GM11168 (cell line): ENCODE results near the gene TFDP1.
"Not testable (repeated sequence)": the region's sequence is repeated elsewhere in the genome, so short reads cannot be mapped to it uniquely, and the experiment has no call there.

Source experiments
- in situ Hi-C: fragments of 300-500 bp; cut with MboI; formaldehyde crosslinking; loops from one replicate; pipeline ENCODE4 v1.12.0; 2022; ENCODE audit warnings: low sequenced_read_pairs; ENCODE audit not compliant: unreplicated experiment

TFDP1 gene

GRCh38 chr13:113594066-113594821, 9.7 kb downstream of the TFDP1 start:
- in situ Hi-C loops: not testable (repeated sequence)

- in situ Hi-C loops: no loop called here
These were observed 10.6 kb downstream of the TFDP1 start for GRCh38 chr13:113595131-113595530.

- in situ Hi-C loops: no loop called here
These were observed 12.0 kb downstream of the TFDP1 start for GRCh38 chr13:113596321-113597200.

DNA sequence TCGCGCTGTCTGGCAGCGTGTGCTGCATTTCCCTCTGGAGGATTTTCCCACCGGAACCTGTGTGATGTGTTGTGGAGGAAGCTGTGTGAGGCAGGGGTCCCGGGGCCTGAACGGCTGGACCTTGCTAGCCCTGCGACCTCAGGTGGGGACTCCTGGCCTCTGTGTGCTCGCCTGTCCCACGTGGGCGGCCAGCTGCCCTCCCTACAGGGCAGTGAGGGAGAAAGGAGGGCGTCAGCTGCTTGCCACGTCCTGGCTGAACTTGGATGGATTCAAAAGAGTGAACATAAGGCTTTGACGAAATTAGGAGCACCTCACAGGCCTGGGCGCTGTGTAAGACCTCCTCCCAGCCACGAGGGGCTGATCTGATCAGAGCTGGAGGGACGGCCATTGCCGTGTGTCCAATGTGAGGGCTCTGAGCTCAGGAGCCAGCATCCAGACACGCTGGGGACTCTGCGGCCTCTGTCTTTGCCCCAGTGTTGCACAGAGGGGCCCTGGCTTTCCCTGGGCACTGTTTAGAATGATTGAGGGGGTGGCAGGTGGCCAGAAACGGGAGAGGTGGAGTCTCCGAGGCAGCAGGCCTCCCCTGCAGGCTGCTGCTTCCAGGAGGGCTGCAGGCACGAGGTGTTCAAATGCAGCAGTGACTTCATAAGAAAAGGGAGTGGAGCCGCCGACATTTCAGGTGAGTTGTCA, 13.0 kb downstream of the TFDP1 start:
- in situ Hi-C loops: no loop called here

DNA sequence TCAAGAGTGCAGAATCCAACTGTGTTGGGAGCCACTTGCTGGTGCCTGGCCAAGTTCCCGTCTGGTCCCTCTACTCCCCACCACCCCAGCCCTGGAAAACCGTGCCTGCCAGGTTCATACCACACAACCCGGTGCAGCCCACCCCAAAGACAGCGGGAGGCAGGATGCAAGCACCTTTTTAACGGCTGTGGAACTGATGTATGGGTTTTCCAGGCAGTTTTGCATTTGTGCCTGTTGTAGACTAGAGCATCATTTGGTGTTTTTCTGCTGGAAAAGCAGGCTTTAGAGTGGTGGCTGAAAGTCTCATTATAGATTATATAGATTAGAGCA, 13.5 kb downstream of the TFDP1 start:
- in situ Hi-C loops: no loop called here

- in situ Hi-C loops: no loop called here
These were observed 13.9 kb downstream of the TFDP1 start for GRCh38 chr13:113598481-113598880.

GRCh38 chr13:113599391-113599790, 14.8 kb downstream of the TFDP1 start:
- in situ Hi-C loops: no loop called here

- in situ Hi-C loops: no loop called here
These were observed 16.9 kb downstream of the TFDP1 start for GRCh38 chr13:113601166-113602070.

DNA sequence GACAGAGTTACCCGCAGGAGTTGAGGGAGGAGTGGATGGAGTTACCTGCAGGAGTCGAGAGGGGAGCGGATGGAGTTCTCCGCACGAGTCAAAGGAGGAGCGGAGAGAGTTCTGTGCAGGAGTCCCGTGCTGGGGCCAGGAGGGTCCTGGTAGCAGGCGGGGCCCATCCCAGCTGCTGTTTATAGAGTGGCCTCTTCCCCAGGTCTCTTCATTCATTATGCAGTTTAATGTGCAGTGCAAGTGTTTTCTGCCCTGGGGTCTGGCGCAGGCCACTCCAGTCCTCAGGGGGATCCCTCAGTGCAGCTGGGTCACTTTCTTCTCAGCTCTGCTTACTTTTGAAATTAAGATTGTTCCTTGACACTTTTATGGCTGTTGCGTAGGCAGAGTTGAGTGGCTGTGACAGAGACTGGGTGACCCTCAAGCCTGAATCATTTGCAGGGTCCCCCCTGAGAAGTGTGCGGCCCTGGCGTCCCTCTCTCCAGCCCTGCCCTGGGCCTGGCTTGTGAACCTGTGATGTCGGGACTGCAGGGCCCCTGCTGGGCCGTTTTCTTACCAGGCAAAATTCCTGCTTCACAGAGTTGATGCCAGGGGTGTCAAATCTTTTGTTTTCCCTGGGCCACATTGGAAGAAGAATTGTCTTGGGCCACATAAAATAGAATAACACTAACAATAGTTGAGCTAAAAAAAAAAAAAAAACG, 17.9 kb downstream of the TFDP1 start:
- in situ Hi-C loops: no loop called here

DNA sequence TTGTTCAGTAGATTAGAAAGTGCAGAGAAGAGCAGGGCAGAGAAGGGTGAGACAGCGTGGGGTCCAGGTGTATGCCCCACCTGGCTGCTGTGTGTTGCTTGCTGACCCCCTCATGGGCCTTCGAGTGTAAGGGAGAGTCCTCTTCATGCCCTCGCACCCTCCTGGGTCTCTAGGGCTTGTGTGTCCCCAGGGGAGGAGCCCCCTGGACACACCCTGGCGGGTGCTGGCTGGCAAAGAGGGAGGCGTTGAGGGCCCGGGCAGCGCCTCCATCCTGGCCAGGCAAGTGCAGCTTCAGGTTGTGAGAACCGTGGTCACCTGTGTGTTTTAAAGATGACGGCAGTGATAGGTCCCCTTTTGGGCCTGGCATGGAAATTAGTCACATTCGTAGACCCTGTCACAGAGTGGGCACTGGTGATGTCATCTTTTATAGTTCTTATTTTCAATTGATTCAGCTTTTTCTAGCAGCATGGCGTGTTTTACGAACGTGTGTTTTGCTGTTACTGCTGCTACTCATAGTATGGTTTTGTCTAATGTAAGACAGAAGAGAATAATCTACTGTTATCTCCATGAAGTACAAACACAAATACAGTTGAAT, 18.7 kb downstream of the TFDP1 start:
- in situ Hi-C loops: no loop called here

DNA sequence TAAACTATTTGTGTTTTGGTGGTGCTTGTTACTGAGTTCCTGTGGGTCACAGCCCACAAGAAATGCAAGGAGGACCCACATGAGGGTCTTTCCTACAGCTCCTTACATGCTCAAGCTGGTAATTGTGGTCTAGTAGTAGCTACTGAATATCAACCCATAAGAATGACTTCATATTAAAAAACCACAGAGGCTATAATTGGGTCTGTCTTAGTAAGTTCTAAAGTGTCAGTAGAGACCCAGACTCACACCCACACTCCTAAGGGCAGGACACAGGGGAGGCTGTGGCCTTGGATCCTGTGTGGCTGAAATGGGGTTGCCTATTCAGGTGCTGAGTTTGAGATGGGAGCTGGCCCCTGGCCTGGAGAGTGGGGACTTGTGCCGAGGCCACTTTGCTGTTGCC, 19.6 kb downstream of the TFDP1 start:
- in situ Hi-C loops: no loop called here

DNA sequence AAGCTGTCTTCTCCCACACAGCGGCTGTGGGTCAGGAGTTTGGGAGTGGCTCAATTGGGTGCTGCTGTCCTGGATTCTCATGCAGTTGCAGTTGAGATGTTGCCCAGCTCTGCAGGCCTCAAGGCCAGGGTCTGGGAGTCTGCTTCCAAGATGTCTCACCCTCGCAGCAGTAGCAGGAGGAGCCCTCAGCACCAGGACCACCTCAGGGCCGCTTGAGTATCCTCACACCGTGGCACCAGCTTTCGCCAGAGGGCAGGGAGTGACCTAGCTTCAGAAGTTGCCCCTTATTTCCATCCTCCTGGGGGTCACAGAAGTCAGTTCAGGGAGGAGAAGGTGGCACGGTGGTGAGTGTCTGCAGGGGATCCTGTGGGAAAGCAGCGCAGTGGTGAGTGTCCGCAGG, 20.9 kb downstream of the TFDP1 start:
- in situ Hi-C loops: no loop called here

- in situ Hi-C loops: no loop called here
These were observed 21.4 kb downstream of the TFDP1 start for GRCh38 chr13:113605866-113606438.

- in situ Hi-C loops: no loop called here
These were observed 22.7 kb downstream of the TFDP1 start for GRCh38 chr13:113607056-113607888.

DNA sequence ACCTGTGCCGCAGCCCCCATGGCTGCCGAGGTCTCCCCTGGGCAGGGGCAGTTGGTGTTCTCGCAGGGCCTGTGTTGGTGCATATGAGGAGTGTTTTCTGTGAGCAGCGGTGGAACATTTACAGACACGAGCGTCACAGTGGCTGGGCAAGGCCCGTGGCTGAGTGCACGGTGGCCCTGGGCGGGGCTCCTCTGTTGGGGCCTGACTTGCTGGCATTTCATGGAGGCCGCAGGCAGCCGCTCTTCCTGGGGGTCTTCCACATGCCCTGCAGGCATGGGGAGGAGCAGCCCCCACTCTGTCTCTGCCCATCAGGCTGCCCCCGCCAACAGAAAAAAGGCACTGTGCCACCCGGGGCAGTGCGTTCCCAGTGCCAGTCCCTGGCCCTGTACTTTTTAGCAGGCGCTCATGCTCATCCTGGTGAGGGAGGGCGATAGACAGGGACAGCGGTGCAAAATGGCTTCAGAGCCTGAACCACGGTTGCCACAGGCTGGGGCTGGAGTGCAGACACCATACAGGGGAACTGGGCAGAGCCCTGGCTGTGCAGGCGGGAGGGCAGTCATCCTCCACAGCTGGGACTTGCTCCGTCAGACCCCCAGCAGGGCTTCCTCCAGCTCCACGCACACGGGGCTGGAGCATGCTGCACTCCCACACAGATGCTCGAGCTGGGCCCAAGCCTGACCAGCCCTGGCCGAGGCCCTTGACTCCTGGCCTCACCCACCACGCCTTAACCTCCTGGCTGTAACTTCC, 23.5 kb downstream of the TFDP1 start:
- in situ Hi-C loops: no loop called here

- in situ Hi-C loops: no loop called here
These were observed 24.5 kb downstream of the TFDP1 start for GRCh38 chr13:113608967-113609533.

- in situ Hi-C loops: no loop called here
These were observed 25.1 kb downstream of the TFDP1 start for GRCh38 chr13:113609616-113610015.
